ENCODE data around the gene SLC16A6.
A peak's percentile ranks its signal among the peaks of the same experiment; 100 is the strongest.
"Not testable (repeated sequence)": the region's sequence is repeated elsewhere in the genome, so short reads cannot be mapped to it uniquely, and the experiment has no call there.

SLC16A6 gene

GRCh38 chr17:68289473-68289872, 1.5 kb downstream of the SLC16A6 start:
- no peak for DNase-seq

- no peak for DNase-seq
Observed at GRCh38 chr17:68288804-68289203, 2.1 kb downstream of the SLC16A6 start.

GRCh38 chr17:68288375-68288774, 2.6 kb downstream of the SLC16A6 start:
- no peak for DNase-seq

GRCh38 chr17:68281965-68282364, 9.0 kb downstream of the SLC16A6 start:
- not testable (repeated sequence) for DNase-seq

- no peak for DNase-seq
Observed at GRCh38 chr17:68277807-68278206, 13.1 kb downstream of the SLC16A6 start.

GRCh38 chr17:68276339-68276738, 14.6 kb downstream of the SLC16A6 start:
- DNase-seq: not testable (repeated sequence)

GRCh38 chr17:68273722-68274121, 17.2 kb downstream of the SLC16A6 start:
- DNase-seq: no peak

- not testable (repeated sequence) for DNase-seq
Observed at GRCh38 chr17:68265833-68266232, 25.1 kb downstream of the SLC16A6 start.

GRCh38 chr17:68263101-68263681, 27.7 kb downstream of the SLC16A6 start:
- DNase-seq: not testable (repeated sequence)

- not testable (repeated sequence) for DNase-seq
Observed at GRCh38 chr17:68262467-68262866, 28.5 kb downstream of the SLC16A6 start.

- DNase-seq: no peak
Observed at GRCh38 chr17:68260051-68260762, 30.7 kb downstream of the SLC16A6 start.

GRCh38 chr17:68259648-68259951, 31.3 kb downstream of the SLC16A6 start:
- DNase-seq: not testable (repeated sequence)

- DNase-seq: peak; percentile 70
Observed at GRCh38 chr17:68258890-68259647, 31.9 kb downstream of the SLC16A6 start.

- DNase-seq: no peak
Observed at GRCh38 chr17:68257934-68258333, 33.0 kb downstream of the SLC16A6 start.

GRCh38 chr17:68256701-68257100, 34.2 kb downstream of the SLC16A6 start:
- not testable (repeated sequence) for DNase-seq

GRCh38 chr17:68255731-68256538, 35.0 kb downstream of the SLC16A6 start:
- peak; percentile 15 for DNase-seq

GRCh38 chr17:68255151-68255550, 35.8 kb downstream of the SLC16A6 start:
- no peak for DNase-seq

- DNase-seq: not testable (repeated sequence)
Observed at GRCh38 chr17:68253426-68253825, 37.5 kb downstream of the SLC16A6 start.

- no peak for DNase-seq
Observed at GRCh38 chr17:68249354-68249765, 41.6 kb downstream of the SLC16A6 start.

- no peak for DNase-seq
Observed at GRCh38 chr17:68248891-68249290, 42.0 kb downstream of the SLC16A6 start.

GRCh38 chr17:68248199-68248825, 42.6 kb downstream of the SLC16A6 start:
- peak; percentile 69 for DNase-seq

GRCh38 chr17:68247445-68248198, 43.3 kb downstream of the SLC16A6 start, which contains the start of gene AMZ2:
Gene AMZ2 (plus strand): TSS chr17:68248043. CDS start chr17:68250188, 2,145 bp downstream.
- DNase-seq: peak; percentile 94

All from stimulated activated naive CD4-positive, alpha-beta T cell treated with Interleukin-2 at 50 U/mL for 16 hours (primary cell).